Spleen (tissue), 7 donors: ENCODE results near the gene NKD1.

Experiments used
- CTCF ChIP-seq, 11 experiments: fragments of 200-600 bp in 7 of 11; fragments of 450-650 bp in 4 of 11; sonication (generic) in 4 of 11; IDR thresholded peaks in 8 of 11; conservative IDR thresholded peaks in 3 of 11; 1 replicate in 7 of 11; 2 replicates in 4 of 11; pipeline versions ENCODE4 v1.4.0 to v1.8.0; 2016 to 2021; ENCODE audit warnings: antibody characterized with exemption in 11 of 11, inconsistent platforms in 4 of 11, mild to moderate bottlenecking in 1 of 11
- POLR2A ChIP-seq, 3 donors: fragments of 450-650 bp; IDR thresholded peaks; one replicate each; pipeline ENCODE4 v1.5.1; 2017; ENCODE audit warnings: antibody characterized with exemption in 3 of 3, mild to moderate bottlenecking in 1 of 3
- POLR2AphosphoS5 ChIP-seq, 3 donors: sonication (generic); formaldehyde crosslinking; IDR thresholded peaks; one replicate each; pipeline ENCODE4 v1.5.1; 2017; ENCODE audit warnings: antibody characterized with exemption in 3 of 3
- donor health status: DM: no; HTN: no; CAD: no; lungs with moderate emphysema.
- donor health status: DM: no; HTN: no; CAD: no.
- donor health status: DM: no; HTN: no; CAD: no.

- TF ChIP-seq CTCF (IDR thresholded peaks at IDR 0.05 in 8 of 11, conservative IDR thresholded peaks at IDR 0.05 in 3 of 11) (no peak), POLR2AphosphoS5 (IDR thresholded peaks at IDR 0.05) (no peak), POLR2A (IDR thresholded peaks at IDR 0.05) (no peak)
Observed at GRCh38 chr16:50566014-50566962, 18.1 kb downstream of the NKD1 start.
